H1 (cell line): ENCODE data around the gene FBXO46. TPM values are rescaled to one million over a fixed set of nuclear protein-coding genes. Genes with fewer than 3 reads are reported as not detected.

Source experiments
- CTCF ChIA-PET: fragments of 300-600 bp; sonication (Branson Sonifier 250); formaldehyde crosslinking; loops from one replicate; lab custom pipeline; 2021; ENCODE audit not compliant: partially characterized antibody; lab: Charles Lee
- POLR2A ChIA-PET: fragments of 300-600 bp; sonication (Branson Sonifier 250); formaldehyde crosslinking; loops from one replicate; lab custom pipeline; 2021; ENCODE audit warnings: inconsistent platforms; ENCODE audit not compliant: partially characterized antibody; lab: Charles Lee
- DNase-seq, 2 experiments: peaks; one replicate each; pipeline versions ENCODE4 v3.0.0 to v3.0.0-alpha.2; 2010 to 2022; ENCODE audit warnings: low spot score in 2 of 2, low read depth in 1 of 2, mixed read lengths in 1 of 2
- FAIRE-seq: peaks from 2 replicates; lab custom pipeline; 2011; peaks lifted over from hg19 to GRCh38; lab: Jason Lieb, UNC
- H2AFZ ChIP-seq: 2 replicates; pipeline ENCODE4 v1.8.1; 2012; ENCODE audit warnings: low read length, inconsistent platforms
- H2AK5ac ChIP-seq: 2 replicates; pipeline ENCODE4 v1.6.1; 2013; ENCODE audit warnings: low read depth, low read length
- H2BK120ac ChIP-seq: replicated peaks from 2 replicates; pipeline ENCODE3; 2013; ENCODE audit warnings: low read depth, low read length, inconsistent platforms
- H2BK12ac ChIP-seq: 2 replicates; pipeline ENCODE4 v1.6.1; 2013; ENCODE audit warnings: low read depth, low read length
- H2BK15ac ChIP-seq: 2 replicates; pipeline ENCODE4 v1.6.1; 2013; ENCODE audit warnings: low read length
- H2BK20ac ChIP-seq: 2 replicates; pipeline ENCODE4 v1.6.1; 2013; ENCODE audit warnings: low read length
- H2BK5ac ChIP-seq: 2 replicates; pipeline ENCODE4 v1.6.1; 2013; ENCODE audit warnings: low read depth, low read length
- H3K14ac ChIP-seq: 2 replicates; pipeline ENCODE4 v1.6.1; 2013; ENCODE audit warnings: inconsistent platforms; ENCODE audit not compliant: insufficient read length
- H3K18ac ChIP-seq: 2 replicates; pipeline ENCODE4 v1.6.1; 2013; ENCODE audit warnings: low read length; ENCODE audit errors: extremely low read depth
- H3K23ac ChIP-seq: 2 replicates; pipeline ENCODE4 v1.6.1; 2013; ENCODE audit warnings: inconsistent platforms; ENCODE audit not compliant: insufficient read length
- H3K23me2 ChIP-seq: 2 replicates; pipeline ENCODE4 v1.6.1; 2013; ENCODE audit warnings: low read depth, low read length
- H3K27ac ChIP-seq: 2 replicates; pipeline ENCODE4 v1.6.1; 2011; ENCODE audit warnings: low read depth, low read length, inconsistent platforms
- H3K27me3 ChIP-seq, 4 experiments: replicated peaks in 1 of 4; 1 replicate in 1 of 4; 2 replicates in 3 of 4; pipeline versions ENCODE4 v1.6.1 to v1.8.1; 2011 to 2013; ENCODE audit warnings: low read length in 3 of 4, mild to moderate bottlenecking in 3 of 4, inconsistent platforms in 2 of 4, mixed read lengths in 2 of 4, moderate library complexity in 1 of 4; ENCODE audit not compliant: control insufficient read depth in 3 of 4, insufficient read depth in 3 of 4; ENCODE audit errors: extremely low read depth in 1 of 4
- H3K36me3 ChIP-seq, 4 experiments: 2 replicates each; pipeline versions ENCODE4 v1.6.1 to v1.8.1; 2011 to 2013; ENCODE audit warnings: mild to moderate bottlenecking in 4 of 4, low read length in 3 of 4, moderate library complexity in 2 of 4, control low read depth in 1 of 4, inconsistent platforms in 1 of 4; ENCODE audit not compliant: insufficient read depth in 4 of 4, control insufficient read depth in 2 of 4
- H3K4ac ChIP-seq: replicated peaks from 2 replicates; pipeline ENCODE3; 2013; ENCODE audit warnings: low read length, low read depth, mixed read lengths, inconsistent platforms; ENCODE audit not compliant: insufficient read length
- H3K4me1 ChIP-seq, 4 experiments: replicated peaks in 1 of 4; 1 replicate in 1 of 4; 2 replicates in 3 of 4; pipeline versions ENCODE4 v1.6.1 to v1.8.1; 2011 to 2013; ENCODE audit warnings: low read length in 3 of 4, inconsistent platforms in 2 of 4, mixed read lengths in 1 of 4; ENCODE audit not compliant: insufficient read depth in 4 of 4, control insufficient read depth in 3 of 4
- H3K4me2 ChIP-seq, 2 experiments: 2 replicates each; pipeline versions ENCODE4 v1.6.1 to v1.8.1; 2011 to 2013; ENCODE audit warnings: low read depth in 2 of 2, low read length in 2 of 2, control low read depth in 1 of 2, inconsistent platforms in 1 of 2, mild to moderate bottlenecking in 1 of 2; ENCODE audit not compliant: insufficient read depth in 1 of 2
- H3K4me3 ChIP-seq, 4 experiments: fragments of 200-600, 300-600 bp in 1 of 4; sonication (generic), shearing (Covaris generic), sonication (Bioruptor Twin) in 1 of 4; 2 replicates each; pipeline versions ENCODE4 v1.5.1 to v1.8.1; 2011 to 2016; ENCODE audit warnings: low read length in 4 of 4, low read depth in 3 of 4, control low read depth in 2 of 4, inconsistent platforms in 2 of 4, mild to moderate bottlenecking in 2 of 4, mixed read lengths in 1 of 4, moderate library complexity in 1 of 4; ENCODE audit not compliant: insufficient read depth in 2 of 4; ENCODE audit errors: extremely low read depth in 1 of 4
- H3K56ac ChIP-seq: replicated peaks from 2 replicates; pipeline ENCODE3; 2013; ENCODE audit warnings: low read depth, mild to moderate bottlenecking, mixed read lengths, low read length, inconsistent platforms; ENCODE audit not compliant: insufficient read length
- H3K79me1 ChIP-seq: 2 replicates; pipeline ENCODE4 v1.6.1; 2013; ENCODE audit warnings: low read depth, low read length, control low read depth
- H3K79me2 ChIP-seq, 2 experiments: 2 replicates each; pipeline versions ENCODE4 v1.6.1 to v1.8.1; 2012 to 2013; ENCODE audit warnings: low read length in 2 of 2, mild to moderate bottlenecking in 2 of 2, inconsistent platforms in 1 of 2; ENCODE audit not compliant: insufficient read depth in 2 of 2, control insufficient read depth in 1 of 2
- H3K9ac ChIP-seq, 4 experiments: replicated peaks in 1 of 4; 1 replicate in 1 of 4; 2 replicates in 3 of 4; pipeline versions ENCODE4 v1.6.1 to v1.8.1; 2011 to 2013; ENCODE audit warnings: low read depth in 3 of 4, low read length in 3 of 4, control low read depth in 2 of 4, mild to moderate bottlenecking in 2 of 4, moderate library complexity in 2 of 4, inconsistent platforms in 1 of 4; ENCODE audit errors: extremely low read depth in 1 of 4
- H3K9me3 ChIP-seq, 2 experiments: 2 replicates each; pipeline versions ENCODE4 v1.6.1 to v1.8.1; 2012 to 2013; ENCODE audit warnings: mild to moderate bottlenecking in 2 of 2, moderate library complexity in 2 of 2, control low read depth in 1 of 2, inconsistent platforms in 1 of 2, low read depth in 1 of 2, low read length in 1 of 2, mixed read lengths in 1 of 2; ENCODE audit not compliant: insufficient read depth in 2 of 2
- H4K20me1 ChIP-seq, 2 experiments: replicated peaks in 1 of 2; 2 replicates each; pipeline versions ENCODE3 to v1.8.1; 2011 to 2013; ENCODE audit warnings: inconsistent platforms in 2 of 2, low read length in 2 of 2, mild to moderate bottlenecking in 1 of 2; ENCODE audit not compliant: insufficient read depth in 2 of 2, control insufficient read depth in 1 of 2
- H4K5ac ChIP-seq: 2 replicates; pipeline ENCODE4 v1.6.1; 2013; ENCODE audit warnings: low read length, low read depth, mixed read lengths, inconsistent platforms; ENCODE audit not compliant: insufficient read length
- H4K8ac ChIP-seq: 2 replicates; pipeline ENCODE4 v1.8.0; 2013; ENCODE audit warnings: mild to moderate bottlenecking, moderate library complexity, low read length, inconsistent platforms; ENCODE audit not compliant: insufficient read depth; ENCODE audit errors: extremely low read depth
- H4K91ac ChIP-seq: replicated peaks from 2 replicates; pipeline ENCODE3; 2013; ENCODE audit warnings: low read length, mixed read lengths, inconsistent platforms; ENCODE audit not compliant: insufficient read length
- CEBPB ChIP-seq: IDR thresholded peaks from 2 replicates; pipeline ENCODE4 v1.6.1; 2012; ENCODE audit warnings: low read depth, low read length
- NANOG ChIP-seq: IDR thresholded peaks from 2 replicates; pipeline ENCODE4 v1.6.1; 2011; ENCODE audit warnings: low read length, low read depth, mild to moderate bottlenecking, inconsistent platforms; ENCODE audit not compliant: insufficient read depth, poor library complexity, severe bottlenecking
- RXRA ChIP-seq: IDR thresholded peaks from 2 replicates; pipeline ENCODE4 v1.6.1; 2011; ENCODE audit warnings: low read depth, mild to moderate bottlenecking, low read length, moderate library complexity; ENCODE audit not compliant: insufficient read depth
- SIN3A ChIP-seq, 2 experiments: IDR thresholded peaks in 1 of 2; conservative IDR thresholded peaks in 1 of 2; 2 replicates each; pipeline ENCODE4 v1.6.1; 2011 to 2012; ENCODE audit warnings: low read length in 2 of 2, improper control_type of control experiment in 1 of 2, low read depth in 1 of 2, mild to moderate bottlenecking in 1 of 2
- YY1 ChIP-seq: IDR thresholded peaks from 2 replicates; pipeline ENCODE4 v1.6.1; 2011; ENCODE audit warnings: low read depth, mild to moderate bottlenecking, low read length
- WGBS, 2 experiments: shearing (Covaris generic) in 1 of 2; methylation state at CpG; one replicate each; pipeline versions ENCODE4 v1.1.6 to v1.1.7; 2013 to 2015; ENCODE audit warnings: low lambda C conversion rate in 2 of 2, mixed read lengths in 2 of 2, inconsistent platforms in 1 of 2, low coverage in 1 of 2, missing lambda C conversion rate in 1 of 2; ENCODE audit not compliant: insufficient replicate concordance in 2 of 2, insufficient coverage in 1 of 2, insufficient read length in 1 of 2; ENCODE audit errors: extremely low coverage in 1 of 2, missing lambda C conversion rate in 1 of 2; 5-methylcytosine and 5-hydroxymethylcytosine counted together
- long read RNA-seq, 2 experiments: library from RNA in 1 of 2; library from capped mRNA in 1 of 2; stranded (forward); transcript quantifications; one replicate each; pipeline ENCODE4 v2.0.0, GENCODE V29; 2021; ENCODE audit warnings: inconsistent platforms in 1 of 2
- polyA minus RNA-seq, 3 experiments: library from RNA; depleted of rRNA, polyadenylated mRNA; stranded (reverse); fragments of >200 nt; gene quantifications; 1 replicate in 2 of 3; 2 replicates in 1 of 3; pipeline ENCODE4 v1.2.3, GENCODE V29; 2011
- polyA plus RNA-seq, 7 experiments: library from polyadenylated mRNA; depleted of rRNA in 3 of 7; stranded (reverse) in 5 of 7; unstranded in 2 of 7; fragments of >200 nt in 5 of 7; fragments of 200-250 nt in 2 of 7; gene quantifications; 1 replicate in 5 of 7; 2 replicates in 1 of 7; 4 replicates in 1 of 7; pipeline versions ENCODE4 v1.2.1 to v1.2.3, GENCODE V29; 2011 to 2013; ENCODE audit warnings: missing spikeins in 2 of 7, mixed read lengths in 2 of 7
- total RNA-seq: library from RNA; stranded (reverse); fragmentation: NEBNext Ultra II Directional; extraction: Animal tissue kit (Norgen Biotek cat#: 25700); gene quantifications from 2 replicates; pipeline ENCODE4 v1.2.1, GENCODE V29; 2021

Gene FBXO46, protein sequence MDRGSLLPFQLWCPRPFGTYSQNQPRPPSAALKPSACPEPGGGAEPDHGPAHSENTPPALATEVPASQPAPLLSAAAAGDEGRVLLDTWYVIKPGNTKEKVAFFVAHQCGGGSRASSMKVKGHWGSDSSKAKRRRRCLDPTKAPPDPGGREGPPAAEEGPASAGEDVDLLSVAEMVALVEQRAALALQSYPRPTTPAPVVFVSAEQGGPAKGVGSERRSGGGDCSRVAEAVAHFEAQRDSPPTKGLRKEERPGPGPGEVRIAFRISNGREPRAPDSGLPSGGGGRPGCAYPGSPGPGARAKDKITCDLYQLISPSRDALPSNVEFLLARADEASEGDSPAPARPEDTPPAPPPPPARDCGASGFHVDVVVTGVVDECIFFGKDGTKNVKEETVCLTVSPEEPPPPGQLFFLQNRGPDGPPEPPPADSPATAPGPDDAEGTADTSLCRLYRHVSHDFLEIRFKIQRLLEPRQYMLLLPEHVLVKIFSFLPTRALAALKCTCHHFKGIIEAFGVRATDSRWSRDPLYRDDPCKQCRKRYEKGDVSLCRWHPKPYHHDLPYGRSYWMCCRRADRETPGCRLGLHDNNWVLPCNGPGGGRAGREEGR
- total RNA-seq = 38.9 and 42.3 TPM in 2 replicates
- 11.2 and 22.1 TPM in 2 replicates for polyA plus RNA-seq (2011; rRNA removed)
- 17.2 TPM for polyA plus RNA-seq (2011; cell fraction: cytosol; rRNA removed)
- polyA plus RNA-seq (2011; cell fraction: nucleus; rRNA removed) = 37.0 TPM
- 12.7 to 20.2 TPM (median 18.5 TPM) in 4 replicates for polyA plus RNA-seq (2012, experiment 1 of 2)
- 12.9 TPM for polyA plus RNA-seq (2012, experiment 2 of 2)
- 21.3 TPM for polyA plus RNA-seq (2013, experiment 1 of 2)
- 21.9 TPM for polyA plus RNA-seq (2013, experiment 2 of 2)
- polyA minus RNA-seq (2011; rRNA and poly(A)+ RNA removed) = 5.4 and 9.2 TPM in 2 replicates
- polyA minus RNA-seq (2011; cell fraction: cytosol; rRNA and poly(A)+ RNA removed) = 15.4 TPM
- polyA minus RNA-seq (2011; cell fraction: nucleus; rRNA and poly(A)+ RNA removed) = 16.4 TPM
- long read RNA-seq, experiment 1, partial matches to known transcripts = 0 of 17 reads
- long read RNA-seq, experiment 1, other reads (novel, unspliced or antisense) = 16 of 17 reads
- long read RNA-seq, experiment 2 = 0 reads

DNA sequence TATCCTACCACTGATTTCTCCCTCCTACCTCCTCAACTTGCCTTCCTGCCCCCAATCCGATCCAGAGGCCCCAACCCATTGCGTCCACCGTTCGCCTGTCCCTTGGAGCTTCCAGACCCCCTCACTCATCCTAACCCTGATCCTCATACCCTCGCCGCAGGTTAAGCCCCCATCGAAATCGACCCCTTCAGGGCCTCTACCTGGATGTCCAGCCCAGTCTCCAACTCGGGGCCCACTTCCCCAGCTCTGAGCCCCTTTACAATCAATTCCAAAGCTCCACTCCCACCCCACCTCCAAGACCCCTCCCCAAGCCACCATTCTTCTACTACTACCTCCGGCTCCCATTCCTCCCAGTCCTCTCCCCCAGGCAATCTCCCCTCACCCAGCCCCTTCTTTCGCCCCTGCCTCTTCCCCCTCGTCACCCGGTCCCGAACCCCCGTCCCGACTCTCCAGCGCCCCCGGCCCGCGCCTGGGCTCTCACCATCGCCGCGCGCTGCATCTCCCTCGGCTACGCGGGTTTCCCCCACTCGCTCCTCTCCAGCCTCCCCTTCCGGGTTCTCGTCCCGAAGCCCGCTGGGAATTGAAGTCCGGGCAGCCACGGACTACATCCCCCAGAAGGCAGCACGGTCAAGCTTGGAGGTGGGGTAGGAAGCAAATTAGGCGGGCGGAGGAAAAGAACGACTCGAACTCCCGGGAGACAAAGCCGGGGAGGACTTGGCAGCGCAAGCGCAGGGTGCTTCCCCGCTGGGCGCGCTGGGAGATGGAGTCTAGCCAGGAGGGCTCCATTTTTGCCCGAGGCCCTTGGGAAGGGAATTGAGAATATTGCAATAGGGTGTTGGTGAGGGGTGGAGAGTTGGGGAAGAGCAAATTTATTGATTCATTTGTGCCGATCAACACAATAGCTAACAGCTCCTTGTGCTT lies at the start of gene FBXO46:
TSS of gene FBXO46 (minus strand) at position 529 of the 921 bp plus-strand sequence. CDS start 17,401 bp downstream, outside the sequence.
- FAIRE-seq (peak; percentile 78), DNase-seq (peak; percentile 91 to 93)
- peaks cover 6% of the 10 kb centered on the region for H3K79me1 ChIP-seq
- no peak within 1 kb of the TSS for H3K56ac ChIP-seq
- no peak within 1 kb of the TSS for H2AFZ ChIP-seq
- ChIA-PET CTCF (interaction anchor here (0.6 to 2.5 kb wide), 15 partner anchors 10 to 352 kb away, joined by 3 to 9 read pairs (median 3); partner anchors contain the start of genes DMPK, QPCTL and SNRPD2), POLR2A (interaction anchor here (0.7 to 9.1 kb wide), 11 partner anchors 10 to 140 kb away, joined by 3 to 113 read pairs (median 4); partner anchors contain the start of genes QPCTL, SIX5 and SNRPD2)
- H3K79me2 ChIP-seq = peaks cover 3 to 43% of the 10 kb centered on the region in 2 experiments; a peak in 2 of 4 replicates
- H3K4ac ChIP-seq = no peak within 1 kb of the TSS
- no peak within 1 kb of the TSS for H2BK5ac ChIP-seq
- H2BK120ac ChIP-seq = no peak within 1 kb of the TSS
- H3K9me3 ChIP-seq = no peaks in the 10 kb centered on the region
- peak within 1 kb of the TSS; percentile 72 for H4K91ac ChIP-seq
- WGBS, 2 experiments = 3% methylated on average over 27 of the region's 48 CpGs; no CpG with 5 or more reads in 1 of the 2 experiments
- H3K23me2 ChIP-seq = peaks cover 4% of the 10 kb centered on the region; the same call in 1 of the 2 replicates
- peaks cover 0 to 4% (median 3%) of the 10 kb centered on the region in 4 experiments; a peak in 5 of 7 replicates for H3K4me1 ChIP-seq
- H3K23ac ChIP-seq = no peak within 1 kb of the TSS
- H2BK15ac ChIP-seq = no peak within 1 kb of the TSS
- no peaks in the 10 kb centered on the region; a peak in 1 of 7 replicates for H3K27me3 ChIP-seq
- H2BK20ac ChIP-seq = no peak within 1 kb of the TSS
- no peak within 1 kb of the TSS for H3K14ac ChIP-seq
- H3K4me2 ChIP-seq = peak within 1 kb of the TSS; percentile 78 to 95
- peak within 1 kb of the TSS; percentile 62; the same call in 1 of the 2 replicates for H3K18ac ChIP-seq
- H2BK12ac ChIP-seq = no peak within 1 kb of the TSS
- peak within 1 kb of the TSS; percentile 44; the same call in 1 of the 2 replicates for H3K27ac ChIP-seq
- H4K20me1 ChIP-seq = peaks cover 0 to 1% of the 10 kb centered on the region in 2 experiments
- H4K5ac ChIP-seq = peak within 1 kb of the TSS; percentile 1
- H3K36me3 ChIP-seq = no peaks in the 10 kb centered on the region
- peak within 1 kb of the TSS; percentile 85 to 99 (median 90) for H3K4me3 ChIP-seq
- H3K9ac ChIP-seq = peak within 1 kb of the TSS; percentile 63 to 91 (median 74)
- H2AK5ac ChIP-seq = no peak within 1 kb of the TSS
- H4K8ac ChIP-seq = peak within 1 kb of the TSS; percentile 88
- TF ChIP-seq SIN3A (conservative IDR thresholded peaks at IDR 0.05 in 1 of 2, IDR thresholded peaks at IDR 0.05 in 1 of 2; ENCODE audit: low read depth in 1 of 2, low read length in 2 of 2) = peak; percentile 58 to 86; a peak in 2 of 4 replicates
- no peak for TF ChIP-seq CEBPB
- TF ChIP-seq NANOG = no peak
- peak; percentile 88 for TF ChIP-seq YY1
- TF ChIP-seq RXRA = no peak
